Loucy (cell line): ENCODE data around the gene WDR48.

Source experiments
- CTCF ChIP-seq: fragments of 200-600 bp; sonication (generic); conservative IDR thresholded peaks from 2 replicates; pipeline ENCODE4 v1.5.1; 2014; ENCODE audit warnings: mild to moderate bottlenecking, antibody characterized with exemption, low read length
- EZH2phosphoT487 ChIP-seq: fragments of 200-600 bp; IDR thresholded peaks from 2 replicates; pipeline ENCODE4 v1.6.1; 2018; ENCODE audit warnings: antibody characterized with exemption, mild to moderate bottlenecking, moderate library complexity, borderline replicate concordance

GRCh38 chr3:39082666-39083313 lies 31.0 kb downstream of the WDR48 start:
- TF ChIP-seq EZH2phosphoT487 (no peak), CTCF (no peak)
